ENCODE data around the gene P3H3. TPM values are rescaled to one million over a fixed set of nuclear protein-coding genes. Genes with fewer than 3 reads are reported as not detected.

The P3H3 gene
- total RNA-seq, 1 donor from 2014 or later: 30.6 TPM

DNA sequence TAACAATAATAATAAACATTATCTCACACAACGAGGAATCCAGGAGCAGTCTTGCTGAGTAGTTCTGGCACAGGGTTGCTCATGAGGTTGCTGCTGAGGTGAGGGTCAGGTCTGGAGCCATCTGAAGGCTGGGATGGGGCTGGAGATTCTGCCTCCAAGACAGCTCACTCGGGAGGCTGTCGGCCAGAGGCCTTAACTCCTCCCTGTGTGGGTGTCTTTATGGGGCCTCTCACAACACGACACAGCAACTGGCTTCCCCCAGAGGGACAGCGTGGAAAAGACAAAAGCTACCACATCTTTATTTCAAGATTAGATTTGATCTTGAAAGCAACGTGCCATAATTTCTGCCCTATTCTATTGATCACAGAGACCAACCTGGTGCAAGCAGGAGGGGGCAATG lies 46.1 kb upstream of the P3H3 start:
- Mint-ChIP-seq H3K27ac (no peak overlapping the region), H3K27me3 (peaks cover 28% of the 10 kb centered on the region), H3K9me3 (ENCODE audit: low read depth) (no peaks in the 10 kb centered on the region), H3K4me1 (ENCODE audit: low read depth) (peaks cover 13% of the 10 kb centered on the region), H3K36me3 (ENCODE audit: insufficient read depth) (no peaks in the 10 kb centered on the region), H3K4me3 (ENCODE audit: low read depth) (no peak overlapping the region)
- DNase-seq (ENCODE audit: low spot score, unreplicated experiment): no peak
- TF ChIP-seq, protein P1, sequence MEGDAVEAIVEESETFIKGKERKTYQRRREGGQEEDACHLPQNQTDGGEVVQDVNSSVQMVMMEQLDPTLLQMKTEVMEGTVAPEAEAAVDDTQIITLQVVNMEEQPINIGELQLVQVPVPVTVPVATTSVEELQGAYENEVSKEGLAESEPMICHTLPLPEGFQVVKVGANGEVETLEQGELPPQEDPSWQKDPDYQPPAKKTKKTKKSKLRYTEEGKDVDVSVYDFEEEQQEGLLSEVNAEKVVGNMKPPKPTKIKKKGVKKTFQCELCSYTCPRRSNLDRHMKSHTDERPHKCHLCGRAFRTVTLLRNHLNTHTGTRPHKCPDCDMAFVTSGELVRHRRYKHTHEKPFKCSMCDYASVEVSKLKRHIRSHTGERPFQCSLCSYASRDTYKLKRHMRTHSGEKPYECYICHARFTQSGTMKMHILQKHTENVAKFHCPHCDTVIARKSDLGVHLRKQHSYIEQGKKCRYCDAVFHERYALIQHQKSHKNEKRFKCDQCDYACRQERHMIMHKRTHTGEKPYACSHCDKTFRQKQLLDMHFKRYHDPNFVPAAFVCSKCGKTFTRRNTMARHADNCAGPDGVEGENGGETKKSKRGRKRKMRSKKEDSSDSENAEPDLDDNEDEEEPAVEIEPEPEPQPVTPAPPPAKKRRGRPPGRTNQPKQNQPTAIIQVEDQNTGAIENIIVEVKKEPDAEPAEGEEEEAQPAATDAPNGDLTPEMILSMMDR (IDR thresholded peaks at IDR 0.05; ENCODE audit: unreplicated experiment): no peak

GRCh38 chr12:6782850-6783566 lies 45.2 kb upstream of the P3H3 start:
- H3K27ac Mint-ChIP-seq: no peak overlapping the region
- no peak for DNase-seq (ENCODE audit: low spot score, unreplicated experiment)
- TF ChIP-seq, protein P1 (IDR thresholded peaks at IDR 0.05; ENCODE audit: unreplicated experiment): no peak
- H3K36me3 Mint-ChIP-seq (ENCODE audit: insufficient read depth): no peaks in the 10 kb centered on the region
- peaks cover 19% of the 10 kb centered on the region for H3K27me3 Mint-ChIP-seq
- peaks cover 13% of the 10 kb centered on the region for H3K4me1 Mint-ChIP-seq (ENCODE audit: low read depth)
- no peaks in the 10 kb centered on the region for H3K9me3 Mint-ChIP-seq (ENCODE audit: low read depth)
- no peak overlapping the region for H3K4me3 Mint-ChIP-seq (ENCODE audit: low read depth)

DNA sequence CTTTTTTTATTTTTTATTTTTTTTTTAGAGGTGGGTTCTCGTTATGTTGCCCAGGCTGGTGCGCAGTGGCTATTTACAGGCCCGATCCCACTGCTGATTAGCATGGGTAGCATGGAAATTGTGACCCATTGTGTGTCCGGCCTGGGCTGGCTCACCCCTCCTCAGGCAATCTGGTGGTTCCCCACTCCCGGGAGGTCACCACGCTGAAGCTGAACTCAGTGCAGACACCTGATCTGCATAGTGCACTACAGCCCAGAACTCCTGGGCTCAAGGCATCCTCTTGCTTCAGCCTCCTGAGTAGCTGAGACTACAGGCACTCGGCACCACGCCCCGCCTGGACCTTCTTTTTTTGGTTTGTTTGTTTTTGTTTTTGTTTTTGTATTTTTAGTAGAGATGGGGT lies 44.4 kb upstream of the P3H3 start:
- H3K9me3 Mint-ChIP-seq (ENCODE audit: low read depth): no peaks in the 10 kb centered on the region
- TF ChIP-seq, protein P1 (IDR thresholded peaks at IDR 0.05; ENCODE audit: unreplicated experiment): no peak
- no peak overlapping the region for H3K4me3 Mint-ChIP-seq (ENCODE audit: low read depth)
- H3K36me3 Mint-ChIP-seq (ENCODE audit: insufficient read depth): no peaks in the 10 kb centered on the region
- H3K27me3 Mint-ChIP-seq: peaks cover 14% of the 10 kb centered on the region
- peaks cover 5% of the 10 kb centered on the region for H3K4me1 Mint-ChIP-seq (ENCODE audit: low read depth)
- no peak for DNase-seq (ENCODE audit: low spot score, unreplicated experiment)
- H3K27ac Mint-ChIP-seq: no peak overlapping the region

GRCh38 chr12:6784296-6784695 lies 43.9 kb upstream of the P3H3 start:
- H3K36me3 Mint-ChIP-seq (ENCODE audit: insufficient read depth): no peaks in the 10 kb centered on the region
- H3K27me3 Mint-ChIP-seq: peaks cover 16% of the 10 kb centered on the region
- no peak for DNase-seq (ENCODE audit: low spot score, unreplicated experiment)
- H3K4me1 Mint-ChIP-seq (ENCODE audit: low read depth): peaks cover 4% of the 10 kb centered on the region
- TF ChIP-seq, protein P1 (IDR thresholded peaks at IDR 0.05; ENCODE audit: unreplicated experiment): no peak
- H3K4me3 Mint-ChIP-seq (ENCODE audit: low read depth): no peak overlapping the region
- H3K27ac Mint-ChIP-seq: no peak overlapping the region
- no peaks in the 10 kb centered on the region for H3K9me3 Mint-ChIP-seq (ENCODE audit: low read depth)

- H3K4me3 Mint-ChIP-seq (ENCODE audit: low read depth): no peak overlapping the region
- DNase-seq (ENCODE audit: low spot score, unreplicated experiment): no peak
- H3K27ac Mint-ChIP-seq: no peak overlapping the region
- TF ChIP-seq, protein P1 (IDR thresholded peaks at IDR 0.05; ENCODE audit: unreplicated experiment): no peak
- H3K4me1 Mint-ChIP-seq (ENCODE audit: low read depth): peaks cover 4% of the 10 kb centered on the region
- no peaks in the 10 kb centered on the region for H3K9me3 Mint-ChIP-seq (ENCODE audit: low read depth)
- no peaks in the 10 kb centered on the region for H3K36me3 Mint-ChIP-seq (ENCODE audit: insufficient read depth)
- H3K27me3 Mint-ChIP-seq: peaks cover 19% of the 10 kb centered on the region
These were observed 43.4 kb upstream of the P3H3 start for GRCh38 chr12:6784761-6785160.
